Activated CD8-positive, alpha-beta memory T cell treated with anti-CD3 and anti-CD28 coated beads, Interleukin-2, amount 50 U/mL, for 1 hour (primary cell): ENCODE data around the gene PIP4K2A.
"Not testable (repeated sequence)": the region's sequence is repeated elsewhere in the genome, so short reads cannot be mapped to it uniquely, and the experiment has no call there.

Source experiments
- DNase-seq: peaks from one replicate; pipeline ENCODE4 v3.0.0-alpha.2; 2020; ENCODE audit errors: extremely low read depth

PIP4K2A gene

GRCh38 chr10:22719406-22720042, 5.1 kb upstream of the PIP4K2A start:
- DNase-seq, result no peak

GRCh38 chr10:22718659-22719058, 4.3 kb upstream of the PIP4K2A start:
- not testable (repeated sequence) for DNase-seq

GRCh38 chr10:22717728-22718127, 3.4 kb upstream of the PIP4K2A start:
- no peak for DNase-seq

- no peak for DNase-seq
These were observed 2.6 kb upstream of the PIP4K2A start for GRCh38 chr10:22716943-22717342.

GRCh38 chr10:22715290-22715625, 880 bp upstream of the PIP4K2A start:
- no peak for DNase-seq

GRCh38 chr10:22713853-22714478, 412 bp downstream of the PIP4K2A start:
- no peak for DNase-seq

- DNase-seq, result no peak
These were observed 1.2 kb downstream of the PIP4K2A start for GRCh38 chr10:22712956-22713852.

GRCh38 chr10:22712211-22712955, 2.0 kb downstream of the PIP4K2A start:
- DNase-seq, result no peak

GRCh38 chr10:22711373-22711772, 3.0 kb downstream of the PIP4K2A start:
- no peak for DNase-seq

- no peak for DNase-seq
These were observed 4.1 kb downstream of the PIP4K2A start for GRCh38 chr10:22710139-22710745.

- no peak for DNase-seq
These were observed 5.6 kb downstream of the PIP4K2A start for GRCh38 chr10:22708772-22709171.

GRCh38 chr10:22705527-22705926, 8.9 kb downstream of the PIP4K2A start:
- no peak for DNase-seq

- DNase-seq, result no peak
These were observed 9.4 kb downstream of the PIP4K2A start for GRCh38 chr10:22704942-22705341.

GRCh38 chr10:22704471-22704911, 9.9 kb downstream of the PIP4K2A start:
- no peak for DNase-seq

GRCh38 chr10:22702348-22702747, 12.0 kb downstream of the PIP4K2A start:
- DNase-seq, result no peak

- DNase-seq, result no peak
These were observed 13.1 kb downstream of the PIP4K2A start for GRCh38 chr10:22701132-22701826.

GRCh38 chr10:22700489-22700888, 13.9 kb downstream of the PIP4K2A start:
- DNase-seq, result no peak

GRCh38 chr10:22699976-22700375, 14.4 kb downstream of the PIP4K2A start:
- DNase-seq, result no peak

GRCh38 chr10:22698941-22699440, 15.4 kb downstream of the PIP4K2A start:
- DNase-seq, result no peak

GRCh38 chr10:22697800-22698199, 16.6 kb downstream of the PIP4K2A start:
- no peak for DNase-seq

- no peak for DNase-seq
These were observed 17.3 kb downstream of the PIP4K2A start for GRCh38 chr10:22697101-22697500.
